HEK293 (cell line): Measurements from ENCODE around the gene ZC3H18.

Experiments used
- CTCF ChIA-PET: fragments of 350-600 bp; formaldehyde crosslinking; extraction: SDS; loops from one replicate; lab custom pipeline; 2021; ENCODE audit warnings: antibody characterized with exemption; lab: Yijun Ruan, JAX
- POLR2A ChIA-PET: fragments of 300-600 bp; formaldehyde crosslinking; extraction: SDS; loops from one replicate; lab custom pipeline; 2020; ENCODE audit warnings: antibody characterized with exemption, inconsistent platforms; lab: Yijun Ruan, JAX
- H3K27ac ChIP-seq: fragments of 200-500 bp; sonication (Bioruptor generic); 2 replicates; pipeline ENCODE4 v1.5.1; 2014; ENCODE audit warnings: low read depth, low read length, control low read depth, inconsistent platforms; ENCODE audit errors: extremely low read depth
- H3K36me3 ChIP-seq, 2 experiments: fragments of 200-500 bp in 1 of 2; sonication (Bioruptor generic) in 1 of 2; 1 replicate in 1 of 2; 2 replicates in 1 of 2; pipeline ENCODE4 v1.5.1; 2014 to 2017; ENCODE audit warnings: inconsistent platforms in 2 of 2, low read length in 2 of 2; ENCODE audit not compliant: control insufficient read depth in 2 of 2, insufficient read depth in 1 of 2
- H3K4me1 ChIP-seq: fragments of 200-500 bp; sonication (Bioruptor generic); 2 replicates; pipeline ENCODE4 v1.5.1; 2014; ENCODE audit warnings: mild to moderate bottlenecking, low read length, inconsistent platforms; ENCODE audit not compliant: control insufficient read depth, insufficient read depth
- H3K4me3 ChIP-seq: 2 replicates; pipeline ENCODE4 v1.5.1; 2011; ENCODE audit warnings: low read depth, mild to moderate bottlenecking, control low read depth, low read length, moderate library complexity
- H3K9me3 ChIP-seq: fragments of 200-500 bp; sonication (Bioruptor generic); 2 replicates; pipeline ENCODE4 v1.5.1; 2014; ENCODE audit warnings: low read depth, low read length, inconsistent platforms; ENCODE audit not compliant: control insufficient read depth, insufficient read depth
- MEIS1 ChIP-seq: sonication (generic); formaldehyde crosslinking; IDR thresholded peaks from 2 replicates; pipeline ENCODE4 v1.8.1; 2022; ENCODE audit warnings: missing genetic modification reagents, mild to moderate bottlenecking, borderline replicate concordance
- OSR2 ChIP-seq: fragments of 450-650 bp; formaldehyde crosslinking; IDR thresholded peaks from 2 replicates; pipeline ENCODE4 v1.5.1; 2016; ENCODE audit warnings: missing biosample characterization, missing genetic modification characterization
- PRDM1 ChIP-seq: fragments of 450-650 bp; formaldehyde crosslinking; IDR thresholded peaks from 2 replicates; pipeline ENCODE4; 2016; ENCODE audit warnings: missing biosample characterization, missing genetic modification characterization
- REPIN1 ChIP-seq: fragments of 450-650 bp; formaldehyde crosslinking; IDR thresholded peaks from 2 replicates; pipeline ENCODE4 v1.5.1; 2017; ENCODE audit warnings: missing biosample characterization, missing genetic modification characterization, low read depth
- ZNF18 ChIP-seq: fragments of 450-650 bp; formaldehyde crosslinking; IDR thresholded peaks from 2 replicates; pipeline ENCODE4 v1.5.1; 2016; ENCODE audit warnings: missing biosample characterization, missing genetic modification characterization
- ZNF202 ChIP-seq: fragments of 450-650 bp; formaldehyde crosslinking; IDR thresholded peaks from 2 replicates; pipeline ENCODE4 v1.5.1; 2016; ENCODE audit warnings: missing biosample characterization, missing genetic modification characterization, borderline replicate concordance
- ZNF223 ChIP-seq: fragments of 450-650 bp; formaldehyde crosslinking; IDR thresholded peaks from 2 replicates; pipeline ENCODE4 v1.5.1; 2016; ENCODE audit warnings: missing biosample characterization, missing genetic modification characterization
- ZNF292 ChIP-seq: fragments of 450-650 bp; formaldehyde crosslinking; IDR thresholded peaks from 2 replicates; pipeline ENCODE4 v1.5.1; 2016; ENCODE audit warnings: low read depth, missing biosample characterization, missing genetic modification characterization, borderline replicate concordance
- ZNF335 ChIP-seq: fragments of 450-650 bp; formaldehyde crosslinking; conservative IDR thresholded peaks from 2 replicates; pipeline ENCODE4 v1.5.1; 2016; ENCODE audit warnings: missing biosample characterization, missing genetic modification characterization
- ZNF426 ChIP-seq: fragments of 450-650 bp; formaldehyde crosslinking; IDR thresholded peaks from 2 replicates; pipeline ENCODE4 v1.5.1; 2017; ENCODE audit warnings: missing biosample characterization, missing genetic modification characterization, mild to moderate bottlenecking, inconsistent platforms, moderate library complexity
- ZNF514 ChIP-seq: fragments of 450-650 bp; formaldehyde crosslinking; IDR thresholded peaks from 2 replicates; pipeline ENCODE4 v1.5.1; 2016; ENCODE audit warnings: missing biosample characterization, missing genetic modification characterization
- ZNF654 ChIP-seq: fragments of 450-650 bp; formaldehyde crosslinking; IDR thresholded peaks from 2 replicates; pipeline ENCODE4 v1.5.1; 2016; ENCODE audit warnings: low read depth, missing biosample characterization, missing genetic modification characterization
- ZNF692 ChIP-seq: fragments of 450-650 bp; formaldehyde crosslinking; IDR thresholded peaks from 2 replicates; pipeline ENCODE4 v1.5.1; 2016; ENCODE audit warnings: missing biosample characterization, missing genetic modification characterization
- ZNF791 ChIP-seq: fragments of 450-650 bp; formaldehyde crosslinking; IDR thresholded peaks from 2 replicates; pipeline ENCODE4 v1.5.1; 2016; ENCODE audit warnings: missing biosample characterization, missing genetic modification characterization
- TF ChIP-seq, protein P1 (sequence below): fragments of 450-650 bp; IDR thresholded peaks from 2 replicates; pipeline ENCODE4 v1.5.1; 2018; ENCODE audit warnings: missing biosample characterization, missing genetic modification characterization
- TF ChIP-seq, protein P2 (sequence below): fragments of 450-650 bp; formaldehyde crosslinking; IDR thresholded peaks from 2 replicates; pipeline ENCODE4 v1.5.1; 2016; ENCODE audit warnings: missing biosample characterization, missing genetic modification characterization

The ZC3H18 gene

GRCh38 chr16:88576307-88576706 is 6.1 kb downstream of the ZC3H18 start (continued):
- no peak for TF ChIP-seq ZNF654 (tag by site-specific recombination)
- TF ChIP-seq, all 188 proteins: peak for 0

- ChIA-PET POLR2A (no interaction called here), CTCF (interaction anchor here (0.6 to 0.7 kb wide), 2 partner anchors 130 to 140 kb away, joined by 3 to 5 read pairs; no protein-coding TSS in a partner anchor)
- Histone ChIP-seq H3K9me3 (no peaks in the 10 kb centered on the region), H3K27ac (no peak overlapping the region), H3K36me3 (peaks cover 15 to 90% of the 10 kb centered on the region in 2 experiments; a peak in 2 of 3 replicates), H3K4me3 (no peak overlapping the region), H3K4me1 (no peaks in the 10 kb centered on the region)
- TF ChIP-seq, protein P1, sequence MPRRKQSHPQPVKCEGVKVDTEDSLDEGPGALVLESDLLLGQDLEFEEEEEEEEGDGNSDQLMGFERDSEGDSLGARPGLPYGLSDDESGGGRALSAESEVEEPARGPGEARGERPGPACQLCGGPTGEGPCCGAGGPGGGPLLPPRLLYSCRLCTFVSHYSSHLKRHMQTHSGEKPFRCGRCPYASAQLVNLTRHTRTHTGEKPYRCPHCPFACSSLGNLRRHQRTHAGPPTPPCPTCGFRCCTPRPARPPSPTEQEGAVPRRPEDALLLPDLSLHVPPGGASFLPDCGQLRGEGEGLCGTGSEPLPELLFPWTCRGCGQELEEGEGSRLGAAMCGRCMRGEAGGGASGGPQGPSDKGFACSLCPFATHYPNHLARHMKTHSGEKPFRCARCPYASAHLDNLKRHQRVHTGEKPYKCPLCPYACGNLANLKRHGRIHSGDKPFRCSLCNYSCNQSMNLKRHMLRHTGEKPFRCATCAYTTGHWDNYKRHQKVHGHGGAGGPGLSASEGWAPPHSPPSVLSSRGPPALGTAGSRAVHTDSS (tag by site-specific recombination), result peak; percentile 47
- TF ChIP-seq ZNF202 (tag by site-specific recombination) (no peak), ZNF223 (tag by site-specific recombination) (no peak), PRDM1 (tag by site-specific recombination) (no peak)
Measured at GRCh38 chr16:88577166-88577565, 7.0 kb downstream of the ZC3H18 start.

- TF ChIP-seq OSR2 (tag by site-specific recombination) (no peak), ZNF791 (tag by site-specific recombination) (no peak), ZNF18 (tag by site-specific recombination) (no peak), ZNF514 (no peak), ZNF335 (tag by site-specific recombination) (no peak), ZNF692 (tag by site-specific recombination) (no peak), REPIN1 (tag by site-specific recombination) (no peak), MEIS1 (CRISPR knock-in tag) (no peak), ZNF426 (tag by site-specific recombination) (no peak), ZNF292 (tag by site-specific recombination) (no peak)
- TF ChIP-seq, protein P2, sequence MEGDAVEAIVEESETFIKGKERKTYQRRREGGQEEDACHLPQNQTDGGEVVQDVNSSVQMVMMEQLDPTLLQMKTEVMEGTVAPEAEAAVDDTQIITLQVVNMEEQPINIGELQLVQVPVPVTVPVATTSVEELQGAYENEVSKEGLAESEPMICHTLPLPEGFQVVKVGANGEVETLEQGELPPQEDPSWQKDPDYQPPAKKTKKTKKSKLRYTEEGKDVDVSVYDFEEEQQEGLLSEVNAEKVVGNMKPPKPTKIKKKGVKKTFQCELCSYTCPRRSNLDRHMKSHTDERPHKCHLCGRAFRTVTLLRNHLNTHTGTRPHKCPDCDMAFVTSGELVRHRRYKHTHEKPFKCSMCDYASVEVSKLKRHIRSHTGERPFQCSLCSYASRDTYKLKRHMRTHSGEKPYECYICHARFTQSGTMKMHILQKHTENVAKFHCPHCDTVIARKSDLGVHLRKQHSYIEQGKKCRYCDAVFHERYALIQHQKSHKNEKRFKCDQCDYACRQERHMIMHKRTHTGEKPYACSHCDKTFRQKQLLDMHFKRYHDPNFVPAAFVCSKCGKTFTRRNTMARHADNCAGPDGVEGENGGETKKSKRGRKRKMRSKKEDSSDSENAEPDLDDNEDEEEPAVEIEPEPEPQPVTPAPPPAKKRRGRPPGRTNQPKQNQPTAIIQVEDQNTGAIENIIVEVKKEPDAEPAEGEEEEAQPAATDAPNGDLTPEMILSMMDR (tag by site-specific recombination), result no peak
- TF ChIP-seq, all 188 proteins: peak for 0
- CTCF ChIA-PET, result no interaction called here
- Histone ChIP-seq H3K36me3 (peaks cover 9 to 89% of the 10 kb centered on the region in 2 experiments; a peak in 2 of 3 replicates), H3K27ac (no peak overlapping the region), H3K9me3 (no peaks in the 10 kb centered on the region), H3K4me3 (no peak overlapping the region), H3K4me1 (no peaks in the 10 kb centered on the region)
- POLR2A ChIA-PET, result interaction anchor here (1.6 kb wide), 1 partner anchor 9 kb away, joined by 6 read pairs; the partner anchor contains the start of gene ZC3H18
Measured at GRCh38 chr16:88578446-88579313, 8.5 kb downstream of the ZC3H18 start.
